ENCODE results near the gene REEP2.
"Not testable (repeated sequence)": the region's sequence is repeated elsewhere in the genome, so short reads cannot be mapped to it uniquely, and the experiment has no call there.

REEP2 gene, protein sequence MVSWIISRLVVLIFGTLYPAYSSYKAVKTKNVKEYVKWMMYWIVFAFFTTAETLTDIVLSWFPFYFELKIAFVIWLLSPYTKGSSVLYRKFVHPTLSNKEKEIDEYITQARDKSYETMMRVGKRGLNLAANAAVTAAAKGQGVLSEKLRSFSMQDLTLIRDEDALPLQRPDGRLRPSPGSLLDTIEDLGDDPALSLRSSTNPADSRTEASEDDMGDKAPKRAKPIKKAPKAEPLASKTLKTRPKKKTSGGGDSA

DNA sequence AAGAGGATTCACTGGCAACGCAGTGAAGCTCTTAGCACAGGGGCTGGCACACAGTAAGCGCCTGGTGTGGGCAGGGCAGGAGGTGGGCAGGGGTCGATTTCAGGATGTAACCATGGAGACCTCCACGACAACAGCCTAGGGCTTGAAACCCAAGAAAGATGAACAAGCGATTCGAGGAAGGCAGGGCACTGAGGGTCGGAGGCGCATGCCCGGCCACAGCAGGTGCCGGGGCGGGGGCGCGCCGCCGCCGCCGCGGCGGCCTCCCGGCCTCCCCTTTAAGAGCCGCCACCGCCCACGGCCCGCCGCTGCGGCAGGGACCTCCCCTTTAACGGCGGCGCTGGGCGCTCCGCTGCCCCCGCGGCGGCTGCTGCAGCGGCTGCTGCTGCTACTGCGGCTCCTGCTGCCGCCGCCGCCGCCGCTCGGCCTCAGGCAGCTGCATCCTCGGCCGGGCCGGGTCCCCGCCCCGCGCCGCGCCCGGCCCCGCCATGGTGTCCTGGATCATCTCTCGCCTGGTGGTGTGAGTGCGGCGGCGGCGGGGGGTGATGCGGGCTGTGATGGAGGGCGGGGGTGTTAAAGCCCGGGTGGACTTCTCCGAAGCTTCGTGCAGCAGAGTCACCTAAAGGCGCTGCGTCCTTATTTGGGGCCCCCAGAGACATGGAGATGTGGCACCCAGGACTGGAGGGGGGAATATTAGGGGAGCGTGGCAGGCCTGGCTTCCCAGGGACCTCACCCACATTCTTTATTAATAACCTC, at the start of gene REEP2:
Gene REEP2 (plus strand): TSS at position 334 of the 753 bp plus-strand sequence. CDS start 152 bp downstream, at position 486.
- peak; percentile 41 for DNase-seq

DNA sequence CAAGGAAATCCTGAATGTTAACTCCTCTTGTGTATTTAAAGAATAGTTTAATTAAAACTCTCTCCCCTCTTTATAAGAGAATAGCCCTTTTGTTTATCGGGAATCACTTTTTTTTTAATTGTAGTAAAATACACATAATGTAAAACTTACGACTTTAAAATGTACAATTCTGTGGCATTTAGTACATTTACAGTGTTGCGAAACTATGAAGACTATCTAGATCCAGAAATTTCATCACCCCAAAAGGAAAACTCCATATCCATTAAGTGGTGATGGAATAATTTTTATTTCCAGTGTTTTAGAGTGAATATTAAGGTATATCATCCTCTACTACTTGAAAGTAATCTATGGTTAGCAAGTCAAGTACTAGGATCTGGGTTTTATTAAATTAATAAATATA, 49.5 kb upstream of the REEP2 start:
- DNase-seq: no peak

DNA sequence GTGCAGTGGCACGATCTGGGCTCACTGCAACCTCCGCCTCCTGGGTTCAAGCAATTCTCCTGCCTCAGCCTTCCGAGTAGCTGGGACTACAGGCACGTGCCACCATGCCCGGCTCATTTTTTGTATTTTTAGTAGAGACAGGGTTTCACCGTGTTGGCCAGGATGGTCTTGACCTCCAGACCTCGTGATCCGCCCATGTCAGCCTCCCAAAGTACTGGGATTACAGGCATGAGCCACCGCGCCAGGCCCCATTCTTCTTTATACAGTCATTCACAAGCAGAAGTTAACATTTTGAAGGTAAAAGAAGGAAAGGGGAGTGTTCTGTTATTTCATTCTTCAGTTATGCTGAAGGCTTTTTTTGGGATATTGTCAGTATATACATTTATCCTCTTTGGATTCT, 48.9 kb upstream of the REEP2 start:
- not testable (repeated sequence) for DNase-seq

DNA sequence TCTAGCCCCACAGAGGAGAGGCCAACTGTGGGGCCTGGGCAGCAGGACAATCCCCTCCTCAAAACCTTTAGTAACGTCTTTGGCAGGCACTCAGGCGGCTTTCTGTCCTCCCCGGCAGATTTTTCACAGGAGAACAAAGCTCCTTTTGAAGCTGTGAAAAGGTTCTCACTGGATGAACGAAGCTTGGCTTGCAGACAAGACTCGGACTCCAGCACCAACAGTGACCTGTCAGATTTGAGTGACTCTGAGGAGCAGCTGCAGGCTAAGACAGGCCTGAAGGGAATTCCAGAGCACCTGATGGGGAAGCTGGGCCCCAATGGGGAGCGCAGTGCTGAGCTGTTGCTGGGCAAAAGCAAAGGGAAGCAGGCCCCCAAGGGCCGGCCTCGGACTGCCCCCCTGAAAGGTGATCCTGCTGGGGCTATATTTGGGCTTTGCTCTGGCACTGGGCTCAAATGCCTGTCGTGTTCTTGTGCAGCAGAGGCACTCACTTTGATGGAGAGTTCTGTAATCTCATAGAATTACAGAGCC, 46.9 kb upstream of the REEP2 start:
- DNase-seq: no peak

DNA sequence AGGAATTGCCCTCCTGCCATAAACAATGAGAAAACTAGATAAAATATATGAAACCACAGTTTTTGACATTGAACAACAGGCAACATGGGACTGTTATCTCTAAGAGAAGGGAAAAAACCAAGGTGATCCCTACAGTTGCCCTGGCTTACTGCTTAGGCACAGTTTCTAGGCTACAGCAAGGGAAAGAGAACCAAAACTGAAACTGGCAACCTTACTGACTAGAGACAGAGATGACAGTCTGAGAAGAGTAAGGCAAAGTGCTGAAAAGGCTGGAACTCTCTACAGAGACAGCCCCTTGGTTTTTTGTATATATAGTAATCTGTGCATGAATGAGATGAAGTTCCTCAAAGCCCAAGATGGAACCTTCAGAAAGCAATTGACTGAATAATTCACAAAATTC, 36.2 kb upstream of the REEP2 start:
- no peak for DNase-seq

DNA sequence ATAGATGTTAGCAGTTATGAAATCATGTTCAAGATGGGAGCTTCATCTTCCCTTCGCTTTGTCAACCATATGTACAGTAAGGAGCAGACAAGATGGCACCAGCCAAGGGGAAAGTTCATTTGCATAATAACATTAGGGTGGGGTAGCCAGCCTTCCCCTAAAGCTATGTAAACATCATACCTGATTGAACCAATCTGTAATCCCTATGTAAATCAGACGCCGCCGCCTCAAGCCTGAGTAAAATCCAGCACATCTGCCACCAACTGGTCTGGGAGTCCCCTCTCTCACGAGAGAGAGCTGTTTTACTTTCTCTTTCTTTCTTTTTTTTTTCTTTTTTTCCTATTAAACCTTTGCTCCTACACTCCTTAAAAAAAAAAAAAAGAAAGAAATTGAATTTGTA, 30.8 kb upstream of the REEP2 start:
- DNase-seq: peak; percentile 74

DNA sequence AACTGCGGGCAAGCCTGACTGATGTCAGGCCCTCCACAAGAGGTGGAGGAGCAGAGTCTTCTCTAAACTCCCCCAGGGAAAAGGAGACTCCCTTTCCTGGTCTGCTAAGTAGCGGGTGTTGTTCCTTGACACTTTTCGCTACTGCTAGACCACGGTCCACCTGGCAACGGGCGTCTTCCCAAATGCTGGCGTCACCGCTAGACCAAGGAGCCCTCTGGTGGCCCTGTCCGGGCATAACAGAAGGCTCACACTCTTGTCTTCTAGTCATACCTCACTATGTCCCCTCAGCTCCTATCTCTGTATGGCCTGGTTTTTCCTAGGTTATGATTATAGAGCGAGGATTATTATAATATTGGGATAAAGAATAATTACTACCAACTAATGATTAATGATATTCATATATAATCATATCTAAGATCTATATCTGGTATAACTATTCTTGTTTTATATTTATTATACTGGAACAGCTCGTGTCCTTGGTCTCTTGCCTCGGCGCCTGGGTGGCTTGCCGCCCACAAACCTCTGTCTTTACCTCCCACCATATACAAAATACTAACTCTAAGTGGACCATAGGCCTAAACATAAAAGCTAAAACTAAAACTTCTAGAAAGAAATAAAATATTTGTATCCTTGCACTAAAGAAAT, 27.7 kb upstream of the REEP2 start:
- not testable (repeated sequence) for DNase-seq

DNA sequence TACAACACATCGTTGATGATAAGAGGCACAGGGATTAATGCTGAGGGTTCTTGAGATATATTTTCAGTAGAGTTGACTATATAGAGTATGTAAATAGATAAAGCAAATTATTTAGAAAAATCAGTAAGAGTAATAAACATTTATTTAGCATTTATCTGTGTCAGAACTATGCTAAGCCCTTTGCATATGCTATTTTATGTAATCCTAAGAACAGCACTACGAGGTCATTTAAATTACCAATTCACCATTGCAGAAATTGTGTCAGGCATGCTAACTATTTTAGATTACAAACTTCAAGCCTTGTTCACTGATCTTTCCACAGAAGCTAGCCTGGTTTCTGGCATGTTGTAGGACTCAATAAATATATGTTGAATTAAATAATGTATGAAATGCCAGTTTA, 20.4 kb upstream of the REEP2 start:
- DNase-seq: no peak

DNA sequence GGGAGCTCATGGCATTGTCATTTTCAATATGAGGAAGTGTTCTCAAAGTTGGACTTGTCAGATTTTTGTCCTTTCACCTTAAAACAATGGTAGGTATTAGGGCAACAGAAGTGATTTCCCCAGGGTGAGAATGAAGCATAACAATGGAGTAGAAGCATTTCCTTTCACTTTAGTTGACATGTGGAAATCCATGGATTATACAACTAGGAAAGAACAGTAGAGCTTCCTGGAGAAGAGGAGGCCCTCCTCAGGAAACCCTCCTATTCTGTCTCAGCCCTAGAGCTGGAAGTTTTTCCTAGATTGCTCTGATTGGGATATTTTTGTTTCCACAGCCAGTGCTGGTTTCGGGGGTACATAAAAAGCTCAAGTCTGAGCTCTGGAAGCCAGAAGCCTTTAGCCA, 13.8 kb upstream of the REEP2 start:
- DNase-seq: no peak

DNA sequence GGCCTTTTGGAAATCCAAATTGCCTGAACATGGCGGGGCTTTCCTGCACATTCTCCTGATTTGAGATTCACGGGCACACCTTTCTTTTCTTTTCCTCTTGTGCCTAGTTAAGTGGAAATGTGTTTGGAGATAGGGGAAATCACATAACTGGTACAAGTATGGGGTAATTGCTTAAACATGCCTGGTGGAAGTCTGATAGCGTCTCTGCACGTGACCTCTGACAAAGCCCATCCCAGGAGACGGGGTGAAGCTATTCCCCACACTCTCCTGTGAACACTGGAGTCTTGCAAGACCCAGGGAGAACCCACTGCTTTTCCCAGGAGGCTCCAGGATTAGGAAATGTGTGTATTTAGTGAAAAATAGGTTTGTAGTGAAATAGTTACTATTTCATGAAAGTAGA, 2.9 kb upstream of the REEP2 start:
- DNase-seq: no peak

DNA sequence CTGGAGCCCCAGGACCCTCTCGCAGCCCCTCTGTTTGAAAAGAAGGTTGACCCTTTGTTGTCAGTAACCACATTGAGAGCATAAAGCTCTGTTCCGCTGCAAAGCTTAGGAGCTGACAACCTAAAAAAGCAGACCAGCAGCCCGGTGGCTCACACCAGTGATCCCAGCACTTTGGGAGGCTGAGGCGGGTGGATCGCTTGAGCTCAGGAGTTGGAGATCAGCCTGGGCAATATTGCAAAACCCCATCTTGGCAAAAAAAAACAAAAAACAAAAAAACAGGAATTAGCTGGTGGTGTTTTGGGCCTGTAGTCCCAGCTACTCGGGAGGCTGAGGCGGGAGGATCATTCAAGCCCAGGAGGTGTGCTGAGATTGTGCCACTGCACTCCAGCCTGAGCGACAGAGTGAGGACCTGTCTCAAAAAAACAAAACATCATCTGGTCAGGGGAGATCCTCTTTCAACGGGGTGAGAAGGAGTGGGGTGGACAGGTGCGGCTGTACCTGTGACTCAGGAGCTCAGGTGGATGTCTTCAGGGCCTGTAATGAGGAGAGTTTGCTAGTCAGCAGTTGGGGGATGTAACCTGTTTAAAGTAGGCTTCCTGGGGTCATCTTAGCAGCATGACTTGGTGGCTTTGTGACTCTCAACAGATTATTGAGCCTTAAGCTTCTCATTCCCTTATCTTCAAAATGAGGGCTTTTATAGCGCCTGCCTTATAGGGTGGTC, 694 bp upstream of the REEP2 start:
- no peak for DNase-seq

DNA sequence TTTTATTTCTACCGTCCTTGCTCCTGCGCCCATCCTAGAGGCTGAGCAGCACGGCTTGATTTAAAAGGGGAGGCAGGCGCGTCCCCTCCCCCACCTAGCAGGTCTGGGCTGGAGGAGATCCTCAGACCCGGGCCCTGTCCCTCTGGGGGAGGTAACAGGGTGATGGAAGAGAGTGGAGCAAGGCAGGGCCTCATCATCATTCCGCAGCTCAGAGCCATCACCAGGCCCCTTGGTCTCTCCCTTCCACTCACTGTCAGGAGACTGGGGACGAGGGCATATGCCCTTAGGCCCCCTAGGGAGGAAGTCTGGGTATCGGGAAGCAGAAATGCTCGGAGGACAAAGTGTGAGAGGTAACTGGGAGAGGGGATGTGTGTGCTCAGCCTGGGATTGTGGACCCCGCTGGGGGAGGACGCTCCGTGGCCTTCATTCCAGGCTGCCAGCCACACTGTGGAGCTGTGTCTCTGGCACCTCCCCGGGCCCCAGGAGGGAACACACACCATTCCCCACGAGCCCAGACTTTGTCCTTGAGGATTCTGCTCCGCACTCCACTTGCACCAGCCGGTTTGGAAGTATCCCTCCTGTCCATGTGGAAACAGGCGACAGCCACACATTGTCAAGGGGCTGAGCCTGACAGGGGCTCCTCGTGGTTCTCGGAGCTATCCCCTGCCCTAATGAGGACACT, 761 bp downstream of the REEP2 start:
- DNase-seq: no peak

DNA sequence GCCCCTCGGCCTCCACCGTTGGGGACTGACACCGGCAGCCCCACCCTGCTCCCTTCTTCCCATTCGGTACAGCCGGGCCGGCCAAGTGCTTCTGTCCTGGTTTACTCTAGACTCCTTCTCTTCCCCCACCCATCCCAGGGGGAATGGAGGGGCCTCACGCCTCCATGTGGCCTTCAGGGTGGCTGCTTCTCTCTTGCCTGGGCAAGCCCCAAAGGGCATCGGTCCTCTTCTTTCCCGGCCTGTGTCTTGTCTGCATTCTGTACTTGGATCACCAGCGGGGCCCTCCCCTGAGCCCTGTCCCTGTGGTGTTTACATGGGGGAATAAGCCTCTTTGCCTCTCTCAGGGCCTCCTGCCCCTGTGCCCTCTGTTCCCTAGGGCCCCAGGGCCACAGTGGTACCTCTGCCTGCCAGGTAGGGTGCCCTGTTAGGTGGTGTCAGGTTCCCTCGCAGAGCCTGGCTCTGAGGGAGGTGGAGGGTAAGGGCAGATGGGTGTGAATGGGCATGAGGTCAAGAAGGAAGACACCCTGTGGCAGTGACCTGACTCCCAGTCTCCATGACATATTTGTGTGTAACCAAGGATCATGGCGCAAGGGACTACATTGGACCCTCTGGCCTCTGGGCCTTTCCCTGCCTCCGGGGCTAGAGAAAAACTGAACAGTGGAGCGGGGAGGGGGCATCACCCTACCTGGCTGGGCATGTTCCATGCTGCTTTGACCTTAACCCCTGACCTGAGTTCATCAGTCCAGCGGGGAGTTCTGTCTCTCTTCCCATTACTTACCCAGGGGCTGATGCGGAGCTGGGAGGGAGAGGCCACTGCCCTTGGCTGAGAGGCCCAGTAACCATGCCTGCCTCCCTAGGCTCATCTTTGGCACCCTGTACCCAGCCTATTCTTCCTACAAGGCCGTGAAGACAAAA, 1.6 kb downstream of the REEP2 start:
- no peak for DNase-seq

DNA sequence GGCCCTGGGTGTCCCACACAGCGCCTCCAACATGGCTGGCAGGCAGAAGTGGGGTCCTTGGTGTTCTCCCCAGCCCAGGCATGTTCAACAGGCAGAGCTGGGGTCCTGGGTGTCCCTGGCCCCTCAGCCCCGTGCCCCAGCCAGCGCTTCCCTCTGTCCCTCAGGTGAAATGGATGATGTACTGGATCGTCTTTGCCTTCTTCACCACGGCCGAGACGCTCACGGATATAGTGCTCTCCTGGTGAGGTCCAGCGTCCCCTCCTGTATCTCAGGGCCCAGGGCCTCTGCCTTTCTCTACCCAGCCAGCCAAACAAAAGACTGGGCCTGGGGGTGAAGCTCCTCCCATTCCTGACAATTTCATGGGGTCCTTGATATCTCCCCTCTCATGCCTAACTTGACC, 2.4 kb downstream of the REEP2 start:
- DNase-seq: no peak

DNA sequence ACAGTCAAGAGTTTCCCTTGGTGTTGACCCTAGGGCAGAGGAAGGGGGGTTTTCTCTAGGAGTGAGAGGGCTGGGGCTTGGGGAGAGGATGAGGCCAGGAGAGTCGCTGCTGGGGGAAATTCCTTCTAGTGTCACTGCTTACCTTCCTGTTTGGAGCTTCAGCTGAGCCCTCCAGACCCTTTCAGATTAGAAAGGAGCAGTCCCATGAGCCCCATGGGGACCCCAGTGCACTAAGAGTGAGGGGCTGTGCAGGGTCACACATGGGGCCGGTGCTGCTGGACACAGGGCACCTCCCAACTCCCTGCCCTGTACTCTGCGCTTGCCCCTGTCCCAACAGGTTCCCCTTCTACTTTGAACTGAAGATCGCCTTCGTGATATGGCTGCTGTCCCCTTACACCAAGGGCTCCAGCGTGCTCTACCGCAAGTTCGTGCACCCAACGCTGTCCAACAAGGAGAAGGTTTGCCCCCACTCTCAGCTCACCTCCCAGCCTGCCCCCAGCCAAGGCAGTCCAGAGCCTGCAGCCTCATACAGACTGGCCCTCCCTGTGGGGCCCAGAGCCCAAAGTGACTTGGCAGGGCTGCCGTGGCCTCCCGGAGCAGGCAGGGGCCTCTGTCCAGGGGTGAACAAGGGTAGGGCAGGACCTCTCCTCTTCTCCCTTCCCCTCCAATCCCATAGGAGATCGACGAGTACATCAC, 5.4 kb downstream of the REEP2 start:
- DNase-seq: no peak

DNA sequence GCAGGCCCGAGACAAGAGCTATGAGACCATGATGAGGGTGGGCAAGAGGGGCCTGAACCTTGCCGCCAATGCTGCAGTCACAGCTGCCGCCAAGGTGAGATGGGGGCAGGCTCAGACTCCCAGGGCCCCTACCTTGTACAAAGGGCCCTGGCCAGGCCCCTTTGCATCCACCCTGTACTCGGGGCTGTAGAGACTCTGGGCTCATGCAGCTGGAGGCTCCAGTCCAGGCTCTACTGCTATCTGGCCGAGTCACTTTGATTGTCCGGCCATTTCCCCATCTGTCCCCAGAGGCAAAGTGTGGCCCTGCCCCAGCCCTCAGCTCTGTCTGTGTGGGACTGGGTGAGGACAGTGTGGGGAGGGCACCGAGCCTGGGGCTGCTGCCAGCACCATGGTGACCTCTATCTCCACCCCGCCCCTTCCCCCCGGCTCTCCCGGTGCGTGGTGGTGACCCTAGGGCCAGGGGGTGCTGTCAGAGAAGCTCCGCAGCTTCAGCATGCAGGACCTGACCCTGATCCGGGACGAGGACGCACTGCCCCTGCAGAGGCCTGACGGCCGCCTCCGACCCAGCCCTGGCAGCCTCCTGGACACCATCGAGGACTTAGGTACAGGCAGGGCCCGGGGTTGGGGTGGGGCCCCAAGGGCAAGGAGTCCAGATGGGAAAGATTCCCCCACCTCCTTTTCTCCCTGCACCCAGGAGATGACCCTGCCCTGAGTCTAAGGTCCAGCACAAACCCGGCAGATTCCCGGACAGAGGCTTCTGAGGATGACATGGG, 6.1 kb downstream of the REEP2 start:
- DNase-seq: no peak

DNA sequence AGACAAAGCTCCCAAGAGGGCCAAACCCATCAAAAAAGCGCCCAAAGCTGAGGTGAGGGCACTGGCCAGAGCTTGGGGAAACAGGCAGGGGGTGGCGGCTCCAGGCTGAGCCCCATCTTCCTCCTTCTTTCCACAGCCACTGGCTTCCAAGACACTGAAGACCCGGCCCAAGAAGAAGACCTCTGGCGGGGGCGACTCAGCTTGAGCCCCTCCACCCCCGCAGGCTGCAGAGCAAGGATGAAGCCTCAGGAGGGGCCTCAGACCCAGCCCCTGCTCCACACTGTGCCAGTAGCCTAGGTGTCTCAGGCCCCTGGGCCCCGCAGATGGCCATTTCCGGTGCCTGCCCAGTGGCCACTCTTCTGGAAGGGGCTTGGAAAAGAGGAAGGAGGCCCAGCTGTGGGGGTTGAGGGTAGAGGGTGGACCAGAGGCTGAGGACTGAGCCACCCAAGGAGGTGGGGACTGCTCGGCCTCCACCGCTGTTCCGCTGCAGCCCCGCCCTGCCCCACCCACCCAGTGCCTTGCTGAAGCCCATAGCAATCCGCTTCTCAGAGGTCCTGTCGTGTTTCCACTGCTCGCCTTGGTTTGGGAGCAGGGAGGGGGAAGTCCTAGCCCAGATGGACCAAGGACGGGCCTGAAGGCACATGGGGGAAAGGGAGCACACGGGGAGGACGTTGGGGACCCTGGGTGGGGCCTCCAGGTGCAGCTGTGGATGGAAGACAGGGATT, 6.9 kb downstream of the REEP2 start:
- no peak for DNase-seq

DNA sequence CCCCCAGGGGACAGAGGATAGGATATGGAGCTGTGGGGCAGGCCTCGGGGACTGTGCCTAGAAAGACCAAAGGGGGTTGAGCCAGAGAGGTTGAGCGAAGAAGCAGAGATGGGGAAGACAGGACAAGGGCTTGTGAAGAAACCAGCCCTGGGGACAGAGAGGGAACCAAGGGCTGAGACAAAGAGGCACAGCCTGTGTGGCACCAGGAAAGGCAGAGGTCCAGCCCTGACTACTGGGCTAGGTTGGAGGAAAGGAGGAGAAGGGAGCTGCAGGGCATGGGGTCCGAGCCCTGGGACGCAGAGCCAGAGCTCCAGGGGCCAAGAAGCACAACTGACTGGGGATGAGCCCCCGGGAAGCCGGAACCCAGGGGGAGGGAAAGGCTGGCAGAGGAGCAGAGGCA, 9.2 kb downstream of the REEP2 start:
- DNase-seq: no peak
